HepG2 (cell line): Measurements from ENCODE around the gene GNG7. TPM values are rescaled to one million over a fixed set of nuclear protein-coding genes. Genes with fewer than 3 reads are reported as not detected.

Source experiments
- ATAC-seq: fragments of 200-7000 bp; cut with Tn5 transposase; 3 replicates; pipeline ENCODE4 v1.9.1; 2020; ENCODE audit warnings: mild to moderate bottlenecking, moderate library complexity
- BruUV-seq: library from RNA; stranded (reverse); fragments of 400-500 nt; replicated peaks from 2 replicates; lab custom pipeline; 2021; lab: Mats Ljungman, UMichigan
- CTCF ChIA-PET: fragments of 300-600 bp; formaldehyde crosslinking; extraction: SDS; loops from one replicate; lab custom pipeline; 2021; ENCODE audit warnings: low total read pairs, inconsistent platforms, low intra/inter-chr PET ratio; lab: Yijun Ruan, JAX
- POLR2A ChIA-PET: fragments of 350-600 bp; sonication (Branson Sonifier 250); formaldehyde crosslinking; loops from one replicate; lab custom pipeline; 2020; ENCODE audit warnings: antibody characterized with exemption, inconsistent platforms; lab: Yijun Ruan, JAX
- DNase-seq: peaks from one replicate; pipeline ENCODE4 v3.0.0-alpha.2; 2015; ENCODE audit warnings: low spot score
- FAIRE-seq: peaks from 3 replicates; lab custom pipeline; 2011; peaks lifted over from hg19 to GRCh38; lab: Jason Lieb, UNC
- H2AFZ ChIP-seq: one replicate; pipeline ENCODE4 v1.6.1; 2011; ENCODE audit warnings: low read length, inconsistent platforms
- H3K27ac ChIP-seq: fragments of 300-600 bp; 3 replicates; pipeline ENCODE4 v1.8.0; 2011; ENCODE audit warnings: mixed run types, mild to moderate bottlenecking, mixed read lengths, low read length, inconsistent platforms; ENCODE audit not compliant: insufficient read depth; ENCODE audit errors: extremely low read length
- H3K27me3 ChIP-seq, 2 experiments: fragments of 200-600 bp in 1 of 2; 2 replicates in 1 of 2; 3 replicates in 1 of 2; pipeline versions ENCODE4 v1.6.0 to v1.8.0; 2011; ENCODE audit warnings: low read length in 2 of 2, mild to moderate bottlenecking in 2 of 2, moderate library complexity in 2 of 2, inconsistent platforms in 1 of 2; ENCODE audit not compliant: insufficient read depth in 2 of 2, control insufficient read depth in 1 of 2
- H3K36me3 ChIP-seq, 2 experiments: fragments of 200-600 bp in 1 of 2; replicated peaks in 1 of 2; 2 replicates in 1 of 2; 3 replicates in 1 of 2; pipeline versions ENCODE4 v1.5.1 to v1.8.0; 2011; ENCODE audit warnings: low read length in 2 of 2, inconsistent platforms in 1 of 2; ENCODE audit not compliant: insufficient read depth in 2 of 2, control insufficient read depth in 1 of 2
- H3K4me1 ChIP-seq: 2 replicates; pipeline ENCODE4 v1.5.1; 2012; ENCODE audit warnings: low read length, inconsistent platforms; ENCODE audit not compliant: insufficient read depth
- H3K4me2 ChIP-seq: 2 replicates; pipeline ENCODE4 v1.6.0; 2011; ENCODE audit warnings: low read depth, low read length, inconsistent platforms
- H3K4me3 ChIP-seq, 3 experiments: fragments of 200-600 bp in 1 of 3; sonication (generic), shearing (Covaris generic) in 1 of 3; replicated peaks in 1 of 3; 2 replicates each; pipeline ENCODE4 v1.5.1; 2011 to 2016; ENCODE audit warnings: low read length in 3 of 3, inconsistent platforms in 2 of 3, low read depth in 2 of 3, mild to moderate bottlenecking in 2 of 3, control low read depth in 1 of 3, mixed read lengths in 1 of 3; ENCODE audit not compliant: insufficient read depth in 1 of 3
- H3K79me2 ChIP-seq: one replicate; pipeline ENCODE4 v1.6.1; 2011; ENCODE audit warnings: low read length, inconsistent platforms; ENCODE audit not compliant: insufficient read depth
- H3K9ac ChIP-seq: 2 replicates; pipeline ENCODE4 v1.6.0; 2011; ENCODE audit warnings: mild to moderate bottlenecking, low read depth, low read length, inconsistent platforms; ENCODE audit not compliant: insufficient read depth
- H3K9me3 ChIP-seq: 2 replicates; pipeline ENCODE4 v1.5.1; 2012; ENCODE audit warnings: mild to moderate bottlenecking, low read length
- H4K20me1 ChIP-seq: 2 replicates; pipeline ENCODE4 v1.6.0; 2011; ENCODE audit warnings: inconsistent platforms, mild to moderate bottlenecking, low read length, moderate library complexity; ENCODE audit not compliant: insufficient read depth
- ADNP ChIP-seq: sonication (generic); formaldehyde crosslinking; IDR thresholded peaks from 2 replicates; pipeline ENCODE4 v1.4.0; 2020; ENCODE audit warnings: missing genetic modification reagents
- CEBPB ChIP-seq: IDR thresholded peaks from 2 replicates; pipeline ENCODE4 v1.6.1; 2011; ENCODE audit warnings: low read depth, low read length, improper control_type of control experiment, borderline replicate concordance
- EED ChIP-seq: sonication (generic); formaldehyde crosslinking; IDR thresholded peaks from 2 replicates; pipeline ENCODE4 v1.5.0; 2020; ENCODE audit warnings: mild to moderate bottlenecking, missing genetic modification reagents
- GMEB1 ChIP-seq: sonication (generic); formaldehyde crosslinking; IDR thresholded peaks from 2 replicates; pipeline ENCODE4 v1.5.1; 2020; ENCODE audit warnings: missing genetic modification reagents, mild to moderate bottlenecking, borderline replicate concordance
- HNF1A ChIP-seq, 2 experiments: sonication (generic) in 1 of 2; formaldehyde crosslinking in 1 of 2; IDR thresholded peaks; 2 replicates each; pipeline versions ENCODE4 v1.4.0 to v1.6.1; 2016 to 2020; ENCODE audit warnings: borderline replicate concordance in 1 of 2, low read depth in 1 of 2, mild to moderate bottlenecking in 1 of 2, missing genetic modification reagents in 1 of 2
- HNRNPL ChIP-seq: fragments of 200-400 bp; formaldehyde crosslinking; IDR thresholded peaks from 2 replicates; pipeline ENCODE4 v1.6.1; 2017; ENCODE audit warnings: mild to moderate bottlenecking, low read depth, low read length
- KMT2B ChIP-seq: IDR thresholded peaks from 2 replicates; pipeline ENCODE4 v1.6.1; 2016; ENCODE audit warnings: missing genetic modification reagents, missing compliant biosample characterization
- POLR2G ChIP-seq: fragments of 200-400 bp; formaldehyde crosslinking; IDR thresholded peaks from 2 replicates; pipeline ENCODE4 v1.6.1; 2018; ENCODE audit warnings: mild to moderate bottlenecking, low read depth, low read length, moderate library complexity
- ZNF552 ChIP-seq: sonication (generic); formaldehyde crosslinking; IDR thresholded peaks from 2 replicates; pipeline ENCODE4 v1.9.0; 2022; ENCODE audit warnings: missing genetic modification reagents, mild to moderate bottlenecking, borderline replicate concordance
- ZNF687 ChIP-seq: sonication (generic); formaldehyde crosslinking; IDR thresholded peaks from 2 replicates; pipeline ENCODE4 v1.5.1; 2020; ENCODE audit warnings: mild to moderate bottlenecking, missing genetic modification reagents, moderate library complexity
- ZNF720 ChIP-seq: sonication (generic); formaldehyde crosslinking; IDR thresholded peaks from 2 replicates; pipeline ENCODE4 v1.4.0; 2020; ENCODE audit warnings: missing genetic modification reagents
- WGBS: methylation state at CpG from one replicate; pipeline ENCODE4 v1.1.6; 2017; ENCODE audit warnings: low lambda C conversion rate; 5-methylcytosine and 5-hydroxymethylcytosine counted together
- in situ Hi-C: cut with HindIII; loops from 2 replicates; pipeline ENCODE4 v1.10.0; 2017; ENCODE audit warnings: low pct_unique_long_range_greater_than_20kb; ENCODE audit not compliant: extremely low pct_ligation_motif_present
- intact Hi-C: fragments of 100-400 bp; cut with micrococcal nuclease; formaldehyde crosslinking; loops from one replicate; pipeline ENCODE4 v1.10.0; 2022; ENCODE audit not compliant: unreplicated experiment
- polyA plus RNA-seq, 8 experiments: library from polyadenylated mRNA; depleted of rRNA in 3 of 8; stranded (reverse) in 7 of 8; unstranded in 1 of 8; fragments of >200 nt; fragmentation: Illumina TruSeq in 4 of 8; extraction: Trizol in 4 of 8; gene quantifications; 2 replicates each; pipeline versions ENCODE4 v1.2.1 to v1.2.3, GENCODE V29; 2011 to 2016; ENCODE audit warnings: low read depth in 4 of 8, missing spikeins in 1 of 8, mixed read lengths in 1 of 8; ENCODE audit not compliant: insufficient read depth in 1 of 8
- total RNA-seq, 5 experiments: library from RNA; depleted of rRNA; stranded (reverse); fragments of >200 nt; fragmentation: Illumina TruSeq; extraction: Trizol; gene quantifications; 2 replicates each; pipeline ENCODE4 v1.2.3, GENCODE V29; 2016; ENCODE audit warnings: low read depth in 1 of 5

Gene GNG7
- total and polyA plus RNA-seq, 2 of the 13 experiments (the other 11 are each of a cell fraction or from before 2014, with no cell fraction given), result 1.4 to 3.3 TPM

GRCh38 chr19:2653710-2654707, 48.5 kb downstream of the GNG7 start:
- ChIA-PET CTCF (no interaction called here), POLR2A (interaction anchor here (1.8 to 3.0 kb wide), 2 partner anchors 32 to 213 kb away, joined by 7 to 9 read pairs; partner anchors contain the start of gene ZNF556)
- intact Hi-C loops (no loop called here), in situ Hi-C loops (loop anchor here (10.0 kb wide), 1 partner anchor 231 kb away; no protein-coding TSS in a partner anchor)
- H3K9ac ChIP-seq, result no peak overlapping the region
- no peaks in the 10 kb centered on the region for H3K9me3 ChIP-seq
- no peaks in the 10 kb centered on the region for H3K27me3 ChIP-seq
- no peaks in the 10 kb centered on the region for H3K79me2 ChIP-seq
- peak overlapping the region; percentile 48 for H3K4me2 ChIP-seq
- DNase-seq (no peak), FAIRE-seq (no peak), ATAC-seq (peak; percentile 11; the same call in 1 of the 3 replicates)
- WGBS, result 45% methylated on average over 26 of the region's 29 CpGs
- H3K36me3 ChIP-seq, result no peaks in the 10 kb centered on the region
- no peaks in the 10 kb centered on the region for H4K20me1 ChIP-seq
- no peak overlapping the region for H3K27ac ChIP-seq
- peaks cover 29% of the 10 kb centered on the region for H3K4me1 ChIP-seq
- H2AFZ ChIP-seq, result no peak overlapping the region
- H3K4me3 ChIP-seq, result peak overlapping the region in 1 of 3 experiments; percentile 30; a peak in 1 of 6 replicates
- BruUV-seq, result no TSS peak
- TF ChIP-seq HNRNPL (0 out of 2 replicates have a peak, but pooled peaks have one; percentile 23), ZNF687 (peak; percentile 28; the same call in 1 of the 2 replicates), ZNF720 (CRISPR knock-in tag) (no peak), GMEB1 (CRISPR knock-in tag) (no peak), ZNF552 (CRISPR knock-in tag) (no peak), KMT2B (CRISPR knock-in tag) (no peak), HNF1A (IDR thresholded peaks at IDR 0.05; ENCODE audit: low read depth) (no peak), HNF1A (CRISPR knock-in tag; IDR thresholded peaks at IDR 0.05; ENCODE audit: borderline replicate concordance) (no peak), EED (CRISPR knock-in tag) (no peak), POLR2G (no peak), ADNP (CRISPR knock-in tag) (no peak), CEBPB (no peak)
